ENCODE results near the gene SBF1. TPM values are rescaled to one million over a fixed set of nuclear protein-coding genes. Genes with fewer than 3 reads are reported as not detected.

SBF1 gene
- total RNA-seq, 4 donors from 2014 or later, result 48.5 to 77.7 (median 68.3) TPM

- H3K4me3 ChIP-seq, result no peak overlapping the region
- no peaks in the 10 kb centered on the region for H3K27me3 ChIP-seq
- WGBS, 2 donors, result 91 to 93% methylated on average over 21 to 25 of the region's 27 CpGs
- no peak overlapping the region for H3K27ac ChIP-seq
- no peaks in the 10 kb centered on the region for H3K9me3 ChIP-seq
- H3K36me3 ChIP-seq, result peaks cover 0 to 89% (median 37%) of the 10 kb centered on the region in 3 donors
- no peak for DNase-seq (ENCODE audit: low spot score in 2 of 2)
- no peak for TF ChIP-seq CTCF (IDR thresholded peaks at IDR 0.05)
- no peak for TF ChIP-seq EP300 (IDR thresholded peaks at IDR 0.05)
- no peak for TF ChIP-seq POLR2A (IDR thresholded peaks at IDR 0.05)
- H3K4me1 ChIP-seq, result no peaks in the 10 kb centered on the region
Measured at GRCh38 chr22:50454556-50455075, 20.2 kb downstream of the SBF1 start.

GRCh38 chr22:50452649-50453048, 22.2 kb downstream of the SBF1 start:
- DNase-seq (ENCODE audit: low spot score in 2 of 2), result no peak
- no peak overlapping the region for H3K4me3 ChIP-seq
- H3K36me3 ChIP-seq, result peaks cover 0 to 88% (median 43%) of the 10 kb centered on the region in 3 donors
- no peaks in the 10 kb centered on the region for H3K9me3 ChIP-seq
- H3K27me3 ChIP-seq, result no peaks in the 10 kb centered on the region
- no peak overlapping the region for H3K27ac ChIP-seq
- 81 to 89% methylated on average over 5 of the region's 5 CpGs for WGBS, 2 donors
- H3K4me1 ChIP-seq, result no peaks in the 10 kb centered on the region
- TF ChIP-seq POLR2A (IDR thresholded peaks at IDR 0.05) (no peak), EP300 (IDR thresholded peaks at IDR 0.05) (no peak), CTCF (IDR thresholded peaks at IDR 0.05) (no peak)

GRCh38 chr22:50447576-50448551, 27.0 kb downstream of the SBF1 start:
- H3K36me3 ChIP-seq, result peaks cover 0 to 81% (median 28%) of the 10 kb centered on the region in 3 donors
- no peaks in the 10 kb centered on the region for H3K27me3 ChIP-seq
- H3K4me1 ChIP-seq, result peaks cover 0 to 29% (median 13%) of the 10 kb centered on the region in 4 donors
- peak overlapping the region in 1 of 4 donors; percentile 65 for H3K27ac ChIP-seq
- no peaks in the 10 kb centered on the region for H3K9me3 ChIP-seq
- no peak for DNase-seq (ENCODE audit: low spot score in 2 of 2)
- TF ChIP-seq EP300 (IDR thresholded peaks at IDR 0.05) (no peak), CTCF (IDR thresholded peaks at IDR 0.05) (no peak), POLR2A (IDR thresholded peaks at IDR 0.05) (no peak)
- H3K4me3 ChIP-seq, result no peak overlapping the region
- 85 to 87% methylated on average over 23 to 25 of the region's 27 CpGs for WGBS, 2 donors

- Histone ChIP-seq H3K36me3 (peaks cover 0 to 91% (median 28%) of the 10 kb centered on the region in 3 donors), H3K4me1 (peaks cover 0 to 29% (median 13%) of the 10 kb centered on the region in 4 donors)
- 80% methylated on average over 31 to 47 of the region's 54 CpGs for WGBS, 2 donors
Measured at GRCh38 chr22:50446708-50447575, 27.9 kb downstream of the SBF1 start.

More at GRCh38 chr22:50446708-50447575, 27.9 kb downstream of the SBF1 start:
- Histone ChIP-seq H3K27me3 (no peaks in the 10 kb centered on the region), H3K27ac (peak overlapping the region in 1 of 4 donors; percentile 65), H3K9me3 (no peaks in the 10 kb centered on the region), H3K4me3 (no peak overlapping the region)
- no peak for TF ChIP-seq EP300 (IDR thresholded peaks at IDR 0.05)
- TF ChIP-seq CTCF (IDR thresholded peaks at IDR 0.05), result no peak
- no peak for TF ChIP-seq POLR2A (IDR thresholded peaks at IDR 0.05)
- no peak for DNase-seq (ENCODE audit: low spot score in 2 of 2)
